NCI-H2171 (cell line): Measurements from ENCODE around the gene HOXA4.

Source experiments
- DNase-seq: peaks from one replicate; lab custom pipeline; 2025; lab: John Stamatoyannopoulos, UW

The HOXA4 gene

GRCh38 chr7:27105301-27106031 lies 25.1 kb downstream of the HOXA4 start:
- DNase-seq: no peak

- DNase-seq: no peak
Measured at GRCh38 chr7:27104341-27105058, 26.1 kb downstream of the HOXA4 start.

GRCh38 chr7:27103489-27104226 lies 26.9 kb downstream of the HOXA4 start:
- no peak for DNase-seq

GRCh38 chr7:27102581-27103442 lies 27.7 kb downstream of the HOXA4 start, which contains the start of gene HOXA2:
HOXA2 (minus strand) TSS chr7:27102683; CDS start chr7:27102500, 183 bp downstream.
- no peak for DNase-seq

GRCh38 chr7:27101957-27102580 lies 28.5 kb downstream of the HOXA4 start:
- no peak for DNase-seq

- DNase-seq: no peak
Measured at GRCh38 chr7:27101171-27101956, 29.2 kb downstream of the HOXA4 start.

GRCh38 chr7:27100694-27101170 lies 29.8 kb downstream of the HOXA4 start:
- no peak for DNase-seq

GRCh38 chr7:27099453-27100370 lies 30.8 kb downstream of the HOXA4 start:
- DNase-seq: no peak

GRCh38 chr7:27098578-27099451 lies 31.7 kb downstream of the HOXA4 start:
- DNase-seq: no peak

- DNase-seq: no peak
Measured at GRCh38 chr7:27097686-27098577, 32.6 kb downstream of the HOXA4 start.

- DNase-seq: no peak
Measured at GRCh38 chr7:27096768-27097514, 33.6 kb downstream of the HOXA4 start.

GRCh38 chr7:27095897-27096767 lies 34.4 kb downstream of the HOXA4 start, which contains the start of gene HOXA1:
HOXA1 (minus strand) TSS chr7:27096000; CDS start chr7:27095912, 88 bp downstream.
- peak; percentile 86 for DNase-seq

- DNase-seq: no peak
Measured at GRCh38 chr7:27095050-27095896, 35.3 kb downstream of the HOXA4 start.

- DNase-seq: no peak
Measured at GRCh38 chr7:27094304-27095049, 36.1 kb downstream of the HOXA4 start.
